ENCODE measurements around the gene NRP2.

NRP2 gene

DNA sequence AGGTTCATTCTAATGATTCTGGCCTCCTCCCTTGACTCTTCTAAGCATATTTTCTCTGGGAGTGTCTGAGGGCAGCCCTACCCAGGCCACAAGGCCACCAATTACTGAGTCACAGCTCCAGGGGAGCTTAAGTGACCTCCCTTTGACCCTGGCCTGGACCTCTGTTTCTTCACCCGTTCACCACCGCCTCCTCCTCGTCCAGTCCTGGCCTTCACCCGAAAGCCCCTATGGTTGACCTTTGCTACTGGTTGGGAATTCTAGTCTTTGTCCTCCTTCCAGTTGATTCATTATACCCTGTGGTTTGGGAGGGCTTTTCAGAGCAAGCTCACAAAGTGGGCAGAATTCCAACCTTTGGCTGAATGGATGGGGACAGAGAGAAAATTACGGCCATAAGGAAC is 72.6 kb downstream of the NRP2 start:
- TF ChIP-seq, protein P1, sequence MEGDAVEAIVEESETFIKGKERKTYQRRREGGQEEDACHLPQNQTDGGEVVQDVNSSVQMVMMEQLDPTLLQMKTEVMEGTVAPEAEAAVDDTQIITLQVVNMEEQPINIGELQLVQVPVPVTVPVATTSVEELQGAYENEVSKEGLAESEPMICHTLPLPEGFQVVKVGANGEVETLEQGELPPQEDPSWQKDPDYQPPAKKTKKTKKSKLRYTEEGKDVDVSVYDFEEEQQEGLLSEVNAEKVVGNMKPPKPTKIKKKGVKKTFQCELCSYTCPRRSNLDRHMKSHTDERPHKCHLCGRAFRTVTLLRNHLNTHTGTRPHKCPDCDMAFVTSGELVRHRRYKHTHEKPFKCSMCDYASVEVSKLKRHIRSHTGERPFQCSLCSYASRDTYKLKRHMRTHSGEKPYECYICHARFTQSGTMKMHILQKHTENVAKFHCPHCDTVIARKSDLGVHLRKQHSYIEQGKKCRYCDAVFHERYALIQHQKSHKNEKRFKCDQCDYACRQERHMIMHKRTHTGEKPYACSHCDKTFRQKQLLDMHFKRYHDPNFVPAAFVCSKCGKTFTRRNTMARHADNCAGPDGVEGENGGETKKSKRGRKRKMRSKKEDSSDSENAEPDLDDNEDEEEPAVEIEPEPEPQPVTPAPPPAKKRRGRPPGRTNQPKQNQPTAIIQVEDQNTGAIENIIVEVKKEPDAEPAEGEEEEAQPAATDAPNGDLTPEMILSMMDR (IDR thresholded peaks at IDR 0.05; ENCODE audit: borderline replicate concordance, insufficient read depth, low read depth, low read length), result no peak
- no peak overlapping the region for H3K4me3 ChIP-seq (ENCODE audit: low read depth, low read length)

DNA sequence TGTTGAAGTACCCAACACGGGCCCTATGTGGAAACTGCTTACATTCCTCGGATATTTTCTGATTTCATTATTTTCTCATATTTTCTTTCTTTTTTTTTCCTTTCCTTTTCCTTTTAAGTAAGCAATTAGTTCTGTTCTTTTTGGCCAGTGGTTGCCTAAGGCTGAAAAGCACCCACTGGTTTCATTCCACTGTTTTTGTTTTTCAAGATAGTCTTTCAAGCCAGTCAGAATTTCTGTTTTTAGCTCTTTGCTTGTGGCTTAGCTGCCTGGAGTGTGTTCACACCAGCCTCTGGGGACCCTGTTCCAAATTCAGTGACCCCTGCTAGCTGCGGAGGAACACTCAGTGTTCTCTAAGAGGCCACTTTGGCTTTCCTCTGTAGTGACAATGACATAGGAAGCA is 73.6 kb downstream of the NRP2 start:
- TF ChIP-seq, protein P1 (IDR thresholded peaks at IDR 0.05; ENCODE audit: borderline replicate concordance, insufficient read depth, low read depth, low read length), result no peak
- H3K4me3 ChIP-seq (ENCODE audit: low read depth, low read length), result no peak overlapping the region

DNA sequence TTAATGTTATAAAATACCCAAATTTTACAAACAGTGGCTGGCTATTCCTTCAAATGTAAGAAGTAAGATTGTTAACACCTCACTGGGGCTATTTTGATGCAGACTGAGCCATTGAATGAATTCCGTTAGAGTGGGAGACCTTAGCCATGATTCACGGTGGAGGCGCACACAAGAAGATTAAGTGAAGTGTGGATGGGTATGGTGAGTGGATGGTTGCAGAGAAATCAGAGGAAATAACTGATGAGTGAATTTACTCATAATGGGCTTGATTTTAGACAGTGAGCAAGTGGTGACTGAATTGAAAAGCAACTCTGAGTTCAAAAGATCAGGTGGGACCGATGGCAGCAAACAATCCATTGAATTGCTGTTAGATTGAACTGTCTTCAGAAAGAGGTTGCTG is 75.0 kb downstream of the NRP2 start:
- no peak overlapping the region for H3K4me3 ChIP-seq (ENCODE audit: low read depth, low read length)
- TF ChIP-seq, protein P1 (IDR thresholded peaks at IDR 0.05; ENCODE audit: borderline replicate concordance, insufficient read depth, low read depth, low read length), result no peak

DNA sequence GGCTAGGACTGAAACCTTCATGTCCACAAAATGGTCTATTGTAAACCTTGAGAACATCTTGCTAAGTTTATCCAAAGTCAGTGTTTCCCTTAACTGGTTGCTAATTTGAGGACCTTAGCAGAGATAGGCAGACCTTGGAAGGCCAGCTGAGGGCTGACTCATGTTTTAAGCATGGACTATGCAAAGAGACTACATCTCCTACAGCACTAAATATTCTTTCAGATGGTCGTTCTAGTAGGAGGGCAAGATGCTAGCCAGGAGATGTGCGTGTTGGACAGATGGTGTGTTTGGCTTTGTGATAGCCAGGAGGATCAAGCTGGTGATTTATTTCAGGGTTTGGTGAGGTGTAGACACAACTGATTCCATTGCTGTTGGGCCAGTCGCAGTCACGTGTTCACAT is 75.8 kb downstream of the NRP2 start:
- H3K4me3 ChIP-seq (ENCODE audit: low read depth, low read length), result no peak overlapping the region
- TF ChIP-seq, protein P1 (IDR thresholded peaks at IDR 0.05; ENCODE audit: borderline replicate concordance, insufficient read depth, low read depth, low read length), result no peak

DNA sequence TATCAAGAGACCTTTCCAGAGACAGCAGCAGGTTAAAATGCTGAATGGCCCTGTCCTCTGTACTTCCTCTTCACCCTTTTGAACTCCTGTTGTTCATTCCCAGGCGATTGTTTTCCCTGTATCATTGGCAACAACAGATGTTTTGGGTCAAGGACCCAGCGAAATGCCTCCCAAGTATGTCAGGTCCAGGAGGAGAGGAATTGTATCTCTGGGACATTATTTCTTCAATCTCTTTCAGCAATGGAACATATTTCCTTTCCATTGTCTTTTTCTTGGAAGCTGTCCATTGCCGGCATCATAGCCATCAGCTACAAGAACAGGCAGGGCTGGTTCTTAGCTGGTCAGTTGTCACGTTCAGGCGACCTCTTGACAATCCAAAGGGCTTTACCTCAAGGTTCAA is 76.2 kb downstream of the NRP2 start:
- TF ChIP-seq, protein P1 (IDR thresholded peaks at IDR 0.05; ENCODE audit: borderline replicate concordance, insufficient read depth, low read depth, low read length), result no peak
- H3K4me3 ChIP-seq (ENCODE audit: low read depth, low read length), result no peak overlapping the region

DNA sequence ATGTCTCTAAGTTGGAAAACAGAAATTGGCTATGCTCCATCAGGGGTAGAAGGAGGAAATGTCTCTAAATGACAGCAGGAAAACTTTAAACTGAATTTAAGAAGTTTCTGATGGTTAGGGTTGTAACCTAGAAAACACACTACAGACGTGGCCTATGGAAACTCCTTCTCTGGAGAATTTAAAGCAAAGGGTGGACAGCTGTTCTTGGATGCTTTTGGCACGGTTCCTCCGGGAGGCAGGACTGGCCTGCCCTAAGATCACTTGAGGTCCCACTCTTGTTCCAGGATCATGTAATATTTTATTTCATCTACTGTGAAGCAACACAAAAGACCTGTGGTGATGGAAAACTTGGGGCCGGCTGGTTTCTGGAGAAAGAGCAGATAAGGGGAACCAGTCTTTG is 77.0 kb downstream of the NRP2 start:
- no peak overlapping the region for H3K4me3 ChIP-seq (ENCODE audit: low read depth, low read length)
- TF ChIP-seq, protein P1 (IDR thresholded peaks at IDR 0.05; ENCODE audit: borderline replicate concordance, insufficient read depth, low read depth, low read length), result no peak

DNA sequence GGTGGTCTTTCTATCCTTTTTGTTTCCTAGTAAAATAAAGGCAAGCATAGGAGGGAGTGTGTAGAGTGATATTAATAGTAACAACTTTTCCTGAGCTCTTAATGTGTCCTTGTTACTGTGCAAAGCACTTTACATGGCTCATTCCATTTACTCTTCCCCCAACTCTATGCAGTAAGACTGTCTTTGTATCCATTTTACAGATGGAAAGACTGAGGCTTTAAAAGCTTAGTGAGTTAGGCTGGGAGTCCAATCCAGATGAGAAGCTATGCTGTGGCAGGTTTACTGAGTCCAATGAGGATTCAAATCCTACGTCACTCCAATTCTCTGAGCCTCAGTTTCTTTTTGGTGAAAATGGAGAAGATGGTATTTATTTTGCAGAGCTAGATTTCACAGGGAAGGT is 77.4 kb downstream of the NRP2 start:
- H3K4me3 ChIP-seq (ENCODE audit: low read depth, low read length), result no peak overlapping the region
- TF ChIP-seq, protein P1 (IDR thresholded peaks at IDR 0.05; ENCODE audit: borderline replicate concordance, insufficient read depth, low read depth, low read length), result no peak
